Esophagus squamous epithelium (tissue), 5 donors: ENCODE data around the gene TCF12. TPM values are rescaled to one million over a fixed set of nuclear protein-coding genes. Genes with fewer than 3 reads are reported as not detected.

Experiments used
- DNase-seq: peaks from one replicate; lab custom pipeline; 2025; lab: John Stamatoyannopoulos, UW
- H3K27ac ChIP-seq, 4 donors: fragments of 200-600 bp; sonication (generic); one replicate each; pipeline ENCODE4 v1.5.1; 2016 to 2019; ENCODE audit warnings: mild to moderate bottlenecking in 1 of 4
- H3K27me3 ChIP-seq, 4 donors: fragments of 200-600 bp; sonication (generic); 1 replicate in 3 of 4; 2 replicates in 1 of 4; pipeline versions ENCODE4 v1.5.1 to v1.6.0; 2017 to 2021; ENCODE audit warnings: antibody characterized with exemption in 1 of 4
- H3K36me3 ChIP-seq, 3 donors: fragments of 200-600 bp; sonication (generic); one replicate each; pipeline ENCODE4 v1.5.1; 2016 to 2019
- H3K4me1 ChIP-seq, 3 donors: fragments of 200-600 bp; sonication (generic); one replicate each; pipeline ENCODE4 v1.5.1; 2017 to 2019
- H3K4me3 ChIP-seq, 4 donors: fragments of 200-600 bp; sonication (generic); 1 replicate in 3 of 4; 2 replicates in 1 of 4; pipeline ENCODE4 v1.5.1; 2016 to 2019; ENCODE audit warnings: mild to moderate bottlenecking in 2 of 4, moderate library complexity in 1 of 4
- H3K9me3 ChIP-seq, 3 donors: fragments of 200-600 bp; sonication (generic); one replicate each; pipeline ENCODE4 v1.5.1; 2016 to 2019
- POLR2A ChIP-seq, 4 donors: fragments of 450-650 bp; IDR thresholded peaks; one replicate each; pipeline ENCODE4 v1.6.1; 2017; ENCODE audit warnings: antibody characterized with exemption in 4 of 4, mild to moderate bottlenecking in 4 of 4, moderate library complexity in 3 of 4
- WGBS, 2 donors: methylation state at CpG; one replicate each; pipeline ENCODE4 v1.1.5; 2018; 5-methylcytosine and 5-hydroxymethylcytosine counted together
- intact Hi-C: fragments of 100-400 bp; cut with DNase I; formaldehyde crosslinking; loops from one replicate; pipeline ENCODE4 v1.15.0; 2022
- total RNA-seq, 4 donors: library from RNA; depleted of rRNA; stranded (reverse); fragments of >200 nt; gene quantifications; one replicate each; pipeline ENCODE4 v1.1.0, GENCODE V29; 2016
- TF ChIP-seq, protein P1 (sequence below), 6 experiments: fragments of 450-650 bp in 4 of 6; fragments of 200-600 bp in 2 of 6; sonication (generic) in 2 of 6; IDR thresholded peaks; one replicate each; pipeline ENCODE4 v1.5.1; 2016 to 2019; ENCODE audit warnings: antibody characterized with exemption in 6 of 6, mild to moderate bottlenecking in 4 of 6, moderate library complexity in 4 of 6
- donor health status: DM: yes; HTN: yes; CAD: no.

The TCF12 gene
- total RNA-seq, 4 donors from 2014 or later: 28.5 to 90.4 (median 51.3) TPM

DNA sequence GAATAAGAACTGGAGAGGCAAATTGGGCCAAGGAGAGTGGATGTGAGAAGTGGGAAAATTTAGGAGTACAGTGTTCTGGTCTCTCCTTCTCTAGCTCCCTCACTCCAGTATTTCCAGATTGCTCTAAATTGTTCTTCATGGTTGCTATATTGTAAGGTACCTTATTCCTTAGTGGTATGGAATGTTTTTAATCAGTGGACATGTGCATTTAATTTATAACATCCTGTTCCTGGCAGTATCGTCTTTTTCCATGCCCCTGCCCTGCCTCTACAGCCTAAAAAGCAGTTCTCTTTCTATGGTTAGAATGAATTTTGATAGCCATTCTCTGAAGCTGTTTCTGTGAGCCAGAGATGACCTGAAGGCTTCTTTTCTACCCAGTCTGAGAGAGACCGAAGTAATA lies 180.5 kb downstream of the TCF12 start:
- intact Hi-C loops: no loop called here
- H3K4me1 ChIP-seq: no peaks in the 10 kb centered on the region
- H3K4me3 ChIP-seq: no peak overlapping the region
- H3K27me3 ChIP-seq: no peaks in the 10 kb centered on the region
- no peak for TF ChIP-seq POLR2A (IDR thresholded peaks at IDR 0.05)
- TF ChIP-seq, protein P1, sequence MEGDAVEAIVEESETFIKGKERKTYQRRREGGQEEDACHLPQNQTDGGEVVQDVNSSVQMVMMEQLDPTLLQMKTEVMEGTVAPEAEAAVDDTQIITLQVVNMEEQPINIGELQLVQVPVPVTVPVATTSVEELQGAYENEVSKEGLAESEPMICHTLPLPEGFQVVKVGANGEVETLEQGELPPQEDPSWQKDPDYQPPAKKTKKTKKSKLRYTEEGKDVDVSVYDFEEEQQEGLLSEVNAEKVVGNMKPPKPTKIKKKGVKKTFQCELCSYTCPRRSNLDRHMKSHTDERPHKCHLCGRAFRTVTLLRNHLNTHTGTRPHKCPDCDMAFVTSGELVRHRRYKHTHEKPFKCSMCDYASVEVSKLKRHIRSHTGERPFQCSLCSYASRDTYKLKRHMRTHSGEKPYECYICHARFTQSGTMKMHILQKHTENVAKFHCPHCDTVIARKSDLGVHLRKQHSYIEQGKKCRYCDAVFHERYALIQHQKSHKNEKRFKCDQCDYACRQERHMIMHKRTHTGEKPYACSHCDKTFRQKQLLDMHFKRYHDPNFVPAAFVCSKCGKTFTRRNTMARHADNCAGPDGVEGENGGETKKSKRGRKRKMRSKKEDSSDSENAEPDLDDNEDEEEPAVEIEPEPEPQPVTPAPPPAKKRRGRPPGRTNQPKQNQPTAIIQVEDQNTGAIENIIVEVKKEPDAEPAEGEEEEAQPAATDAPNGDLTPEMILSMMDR (IDR thresholded peaks at IDR 0.05): no peak
- peaks cover 0 to 15% (median 0%) of the 10 kb centered on the region in 3 donors for H3K36me3 ChIP-seq
- 88 to 100% methylated on average over 1 to 2 of the region's 2 CpGs for WGBS, 2 donors
- H3K27ac ChIP-seq: no peak overlapping the region
- no peak for DNase-seq
- H3K9me3 ChIP-seq: no peaks in the 10 kb centered on the region

DNA sequence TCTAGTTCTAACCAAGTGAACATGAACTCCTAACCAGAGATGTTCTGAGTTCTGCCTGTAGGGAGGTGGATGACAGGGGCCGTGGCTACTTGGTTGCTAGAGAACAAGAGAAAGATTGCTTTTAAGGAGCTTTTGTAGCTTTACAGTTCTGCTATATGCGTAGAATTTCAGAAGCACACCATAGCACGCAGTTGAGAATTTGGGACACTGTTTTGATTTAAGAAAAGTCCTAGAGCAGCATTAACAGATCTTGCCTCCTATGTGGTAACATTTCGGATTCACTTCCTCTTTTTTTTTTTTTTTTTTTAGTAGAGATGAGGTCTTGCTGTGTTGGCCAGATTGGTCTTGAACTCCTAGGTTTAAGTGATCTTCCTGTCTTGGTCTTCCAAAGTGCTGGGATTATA lies 181.7 kb downstream of the TCF12 start:
- no peak for DNase-seq
- H3K27me3 ChIP-seq: no peaks in the 10 kb centered on the region
- no peaks in the 10 kb centered on the region for H3K4me1 ChIP-seq
- no peaks in the 10 kb centered on the region for H3K9me3 ChIP-seq
- peaks cover 0 to 3% (median 0%) of the 10 kb centered on the region in 3 donors for H3K36me3 ChIP-seq
- H3K27ac ChIP-seq: no peak overlapping the region
- no peak overlapping the region for H3K4me3 ChIP-seq
- 73 to 92% methylated on average over 4 of the region's 4 CpGs for whole genome bisulfite sequencing, 2 donors
- TF ChIP-seq, protein P1 (IDR thresholded peaks at IDR 0.05): no peak
- no peak for TF ChIP-seq POLR2A (IDR thresholded peaks at IDR 0.05)
- intact Hi-C loops: no loop called here

DNA sequence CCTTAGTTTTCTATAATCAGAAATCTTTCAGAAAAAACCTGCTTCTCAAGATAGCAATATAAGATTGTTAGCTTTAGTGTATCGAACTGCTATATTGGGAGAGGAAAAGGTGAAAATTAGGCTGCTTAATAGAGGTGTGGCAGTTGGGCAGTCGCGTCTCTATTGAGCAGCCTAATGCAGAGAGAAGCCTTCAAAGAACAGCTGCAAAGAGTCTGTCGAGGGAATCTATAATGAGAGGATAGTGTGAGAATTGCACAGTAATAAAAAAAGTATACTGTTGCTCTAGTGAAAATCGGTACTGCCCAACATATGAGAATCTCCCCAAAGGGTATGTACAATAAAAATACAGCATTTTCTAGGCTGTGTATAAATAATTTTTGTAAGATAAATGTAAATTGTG lies 184.4 kb downstream of the TCF12 start:
- no peaks in the 10 kb centered on the region for H3K9me3 ChIP-seq
- peaks cover 0 to 10% (median 0%) of the 10 kb centered on the region in 3 donors for H3K36me3 ChIP-seq
- H3K4me3 ChIP-seq: no peak overlapping the region
- WGBS, 2 donors: 71 to 82% methylated on average over 5 of the region's 5 CpGs
- no peak overlapping the region for H3K27ac ChIP-seq
- H3K27me3 ChIP-seq: no peaks in the 10 kb centered on the region
- intact Hi-C loops: no loop called here
- no peaks in the 10 kb centered on the region for H3K4me1 ChIP-seq
- TF ChIP-seq, protein P1 (IDR thresholded peaks at IDR 0.05): no peak
- TF ChIP-seq POLR2A (IDR thresholded peaks at IDR 0.05): no peak
- no peak for DNase-seq

DNA sequence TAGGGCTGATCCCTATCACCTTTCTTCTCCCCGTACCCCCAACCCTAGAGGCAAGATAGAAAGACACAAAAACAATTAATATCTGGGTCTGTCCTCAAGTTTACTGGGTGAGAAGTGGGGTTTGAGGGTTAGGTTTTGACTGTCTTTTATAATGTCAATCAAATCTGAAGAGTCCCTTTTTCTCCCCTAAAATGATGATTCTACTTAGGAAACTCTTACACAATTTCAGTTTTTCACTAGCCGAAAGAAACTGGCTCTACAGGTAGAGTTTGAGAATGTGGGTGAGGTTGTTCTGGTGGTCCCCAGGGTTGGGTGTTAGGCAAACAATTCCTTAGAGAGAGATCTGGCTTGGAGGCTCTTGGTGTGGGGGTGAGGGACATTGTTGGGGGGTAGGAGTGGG lies 189.9 kb downstream of the TCF12 start:
- H3K27me3 ChIP-seq: no peaks in the 10 kb centered on the region
- intact Hi-C loops: no loop called here
- H3K4me1 ChIP-seq: peaks cover 0 to 14% (median 0%) of the 10 kb centered on the region in 3 donors
- H3K9me3 ChIP-seq: no peaks in the 10 kb centered on the region
- H3K27ac ChIP-seq: no peak overlapping the region
- DNase-seq: no peak
- peaks cover 0 to 10% (median 0%) of the 10 kb centered on the region in 3 donors for H3K36me3 ChIP-seq
- WGBS, 2 donors: 83 to 100% methylated on average over 2 of the region's 2 CpGs
- no peak for TF ChIP-seq POLR2A (IDR thresholded peaks at IDR 0.05)
- TF ChIP-seq, protein P1 (IDR thresholded peaks at IDR 0.05): no peak
- H3K4me3 ChIP-seq: no peak overlapping the region

DNA sequence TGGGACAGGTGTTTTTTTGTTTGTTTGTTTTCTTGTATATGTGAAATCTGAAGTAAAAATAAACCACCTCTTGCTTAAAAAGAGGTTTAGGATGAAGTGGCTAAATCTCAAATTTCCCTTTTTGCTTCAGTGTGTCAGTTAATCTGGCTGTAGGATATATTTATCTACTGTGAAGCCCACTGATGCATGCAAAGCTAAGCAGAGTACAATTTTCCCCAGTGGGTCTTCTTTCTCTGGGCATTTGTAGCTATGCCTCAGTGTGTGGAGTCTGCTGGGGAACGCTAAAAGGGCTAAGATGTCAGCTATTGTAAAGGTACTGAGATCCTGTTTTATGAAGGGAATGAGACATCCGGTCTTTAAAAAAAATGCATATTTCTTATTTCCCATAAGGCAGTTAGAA lies 190.6 kb downstream of the TCF12 start:
- peaks cover 0 to 10% (median 0%) of the 10 kb centered on the region in 3 donors for H3K36me3 ChIP-seq
- H3K9me3 ChIP-seq: no peaks in the 10 kb centered on the region
- no peak overlapping the region for H3K27ac ChIP-seq
- peaks cover 0 to 21% (median under 1%) of the 10 kb centered on the region in 3 donors for H3K4me1 ChIP-seq
- intact Hi-C loops: no loop called here
- TF ChIP-seq, protein P1 (IDR thresholded peaks at IDR 0.05): no peak
- TF ChIP-seq POLR2A (IDR thresholded peaks at IDR 0.05): no peak
- DNase-seq: no peak
- WGBS, 2 donors: 74 to 88% methylated on average over 2 of the region's 2 CpGs
- H3K4me3 ChIP-seq: no peak overlapping the region
- H3K27me3 ChIP-seq: no peaks in the 10 kb centered on the region
